Measurements from ENCODE around the gene ACTG2. TPM values are rescaled to one million over a fixed set of nuclear protein-coding genes. Genes with fewer than 3 reads are reported as not detected.

Gene ACTG2
- total RNA-seq, 4 donors from 2014 or later = 4,013 to 8,538 (median 5,633) TPM

DNA sequence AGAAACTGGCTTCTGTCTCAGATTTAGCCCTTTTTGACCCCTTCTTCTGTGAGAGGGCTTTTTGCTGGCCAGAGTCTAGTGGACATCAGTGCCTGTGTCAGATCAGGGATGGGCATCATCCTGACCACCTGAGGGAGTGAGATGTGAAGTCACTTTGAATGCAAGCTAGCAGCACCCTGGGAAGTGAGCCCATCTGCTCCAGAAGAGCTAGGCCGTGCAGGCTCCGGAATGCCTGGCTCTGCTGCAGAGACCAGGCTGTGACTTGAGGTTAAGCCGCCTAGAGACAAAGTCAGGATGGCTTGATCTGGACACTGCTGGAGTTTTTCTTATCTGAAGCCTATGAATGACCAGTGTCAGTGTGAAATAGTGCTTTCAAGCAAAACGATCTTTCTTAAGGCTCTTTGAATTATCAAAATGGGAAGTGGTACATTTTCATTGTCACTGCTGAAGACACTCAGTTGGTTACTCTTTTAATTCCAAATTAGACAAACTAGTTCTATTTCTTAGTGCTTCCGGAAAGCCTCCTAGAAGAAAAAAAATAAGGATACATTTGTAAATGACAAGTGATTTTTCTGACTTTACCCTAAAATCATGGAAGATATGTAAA lies 54.7 kb downstream of the ACTG2 start:
- peaks cover 39 to 85% (median 73%) of the 10 kb centered on the region in 4 donors for H3K36me3 ChIP-seq
- H3K9me3 ChIP-seq = no peaks in the 10 kb centered on the region
- no peak overlapping the region for H3K27ac ChIP-seq (replicated peaks in 1 of 4)
- TF ChIP-seq POLR2A (IDR thresholded peaks at IDR 0.05; ENCODE audit: low read depth) (no peak), EP300 (IDR thresholded peaks at IDR 0.05) (no peak), POLR2AphosphoS5 (IDR thresholded peaks at IDR 0.05) (no peak)
- TF ChIP-seq, protein P1, sequence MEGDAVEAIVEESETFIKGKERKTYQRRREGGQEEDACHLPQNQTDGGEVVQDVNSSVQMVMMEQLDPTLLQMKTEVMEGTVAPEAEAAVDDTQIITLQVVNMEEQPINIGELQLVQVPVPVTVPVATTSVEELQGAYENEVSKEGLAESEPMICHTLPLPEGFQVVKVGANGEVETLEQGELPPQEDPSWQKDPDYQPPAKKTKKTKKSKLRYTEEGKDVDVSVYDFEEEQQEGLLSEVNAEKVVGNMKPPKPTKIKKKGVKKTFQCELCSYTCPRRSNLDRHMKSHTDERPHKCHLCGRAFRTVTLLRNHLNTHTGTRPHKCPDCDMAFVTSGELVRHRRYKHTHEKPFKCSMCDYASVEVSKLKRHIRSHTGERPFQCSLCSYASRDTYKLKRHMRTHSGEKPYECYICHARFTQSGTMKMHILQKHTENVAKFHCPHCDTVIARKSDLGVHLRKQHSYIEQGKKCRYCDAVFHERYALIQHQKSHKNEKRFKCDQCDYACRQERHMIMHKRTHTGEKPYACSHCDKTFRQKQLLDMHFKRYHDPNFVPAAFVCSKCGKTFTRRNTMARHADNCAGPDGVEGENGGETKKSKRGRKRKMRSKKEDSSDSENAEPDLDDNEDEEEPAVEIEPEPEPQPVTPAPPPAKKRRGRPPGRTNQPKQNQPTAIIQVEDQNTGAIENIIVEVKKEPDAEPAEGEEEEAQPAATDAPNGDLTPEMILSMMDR (IDR thresholded peaks at IDR 0.05) = no peak
- peaks cover 0 to 8% (median 3%) of the 10 kb centered on the region in 4 donors for H3K4me1 ChIP-seq
- H3K4me3 ChIP-seq = no peak overlapping the region
- 84% methylated on average over 5 of the region's 5 CpGs for WGBS
- no peaks in the 10 kb centered on the region for H3K27me3 ChIP-seq
- DNase-seq (ENCODE audit: extremely low spot score) = no peak
- intact Hi-C loops (cut with DNase I) = no loop called here

GRCh38 chr2:73949802-73950201 lies 57.0 kb downstream of the ACTG2 start:
- Histone ChIP-seq H3K4me3 (no peak overlapping the region), H3K36me3 (peaks cover 42 to 93% (median 80%) of the 10 kb centered on the region in 4 donors), H3K4me1 (peaks cover 0 to 8% (median 0%) of the 10 kb centered on the region in 4 donors), H3K27me3 (no peaks in the 10 kb centered on the region), H3K9me3 (no peaks in the 10 kb centered on the region), H3K27ac (replicated peaks in 1 of 4) (no peak overlapping the region)
- DNase-seq (ENCODE audit: extremely low spot score) = no peak
- intact Hi-C loops (cut with DNase I) = no loop called here
- TF ChIP-seq, protein P1 (IDR thresholded peaks at IDR 0.05) = no peak
- no peak for TF ChIP-seq EP300 (IDR thresholded peaks at IDR 0.05)
- no peak for TF ChIP-seq POLR2AphosphoS5 (IDR thresholded peaks at IDR 0.05)
- TF ChIP-seq POLR2A (IDR thresholded peaks at IDR 0.05; ENCODE audit: low read depth) = no peak

- Histone ChIP-seq H3K9me3 (no peaks in the 10 kb centered on the region), H3K27ac (replicated peaks in 1 of 4) (no peak overlapping the region), H3K27me3 (no peaks in the 10 kb centered on the region), H3K4me3 (no peak overlapping the region), H3K36me3 (peaks cover 43 to 96% (median 90%) of the 10 kb centered on the region in 4 donors), H3K4me1 (peaks cover 0 to 8% (median 0%) of the 10 kb centered on the region in 4 donors)
- 76% methylated on average over 12 of the region's 12 CpGs for WGBS
- TF ChIP-seq EP300 (IDR thresholded peaks at IDR 0.05) = no peak
- no peak for TF ChIP-seq POLR2AphosphoS5 (IDR thresholded peaks at IDR 0.05)
- TF ChIP-seq, protein P1 (IDR thresholded peaks at IDR 0.05) = no peak
- no peak for TF ChIP-seq POLR2A (IDR thresholded peaks at IDR 0.05; ENCODE audit: low read depth)
- DNase-seq (ENCODE audit: extremely low spot score) = no peak
- intact Hi-C loops (cut with DNase I) = no loop called here
Observed at GRCh38 chr2:73952499-73953446, 60.0 kb downstream of the ACTG2 start.

GRCh38 chr2:73956218-73956865 lies 63.5 kb downstream of the ACTG2 start:
- Histone ChIP-seq H3K9me3 (no peaks in the 10 kb centered on the region), H3K27ac (replicated peaks in 1 of 4) (no peak overlapping the region), H3K4me1 (peaks cover 0 to 8% (median 0%) of the 10 kb centered on the region in 4 donors), H3K27me3 (no peaks in the 10 kb centered on the region), H3K36me3 (peaks cover 30 to 90% (median 82%) of the 10 kb centered on the region in 4 donors), H3K4me3 (no peak overlapping the region)
- no peak for DNase-seq (ENCODE audit: extremely low spot score)
- TF ChIP-seq EP300 (IDR thresholded peaks at IDR 0.05) (no peak), POLR2AphosphoS5 (IDR thresholded peaks at IDR 0.05) (no peak), POLR2A (IDR thresholded peaks at IDR 0.05; ENCODE audit: low read depth) (no peak)
- TF ChIP-seq, protein P1 (IDR thresholded peaks at IDR 0.05) = no peak
- intact Hi-C loops (cut with DNase I) = no loop called here
- 92% methylated on average over 5 of the region's 5 CpGs for WGBS
